AG20443 (cell line): ENCODE measurements around the gene ISLR.

Experiments
- DNase-seq: peaks from one replicate; pipeline ENCODE4 v3.0.0; 2012; ENCODE audit warnings: low spot score, mixed read lengths

Gene ISLR

DNA sequence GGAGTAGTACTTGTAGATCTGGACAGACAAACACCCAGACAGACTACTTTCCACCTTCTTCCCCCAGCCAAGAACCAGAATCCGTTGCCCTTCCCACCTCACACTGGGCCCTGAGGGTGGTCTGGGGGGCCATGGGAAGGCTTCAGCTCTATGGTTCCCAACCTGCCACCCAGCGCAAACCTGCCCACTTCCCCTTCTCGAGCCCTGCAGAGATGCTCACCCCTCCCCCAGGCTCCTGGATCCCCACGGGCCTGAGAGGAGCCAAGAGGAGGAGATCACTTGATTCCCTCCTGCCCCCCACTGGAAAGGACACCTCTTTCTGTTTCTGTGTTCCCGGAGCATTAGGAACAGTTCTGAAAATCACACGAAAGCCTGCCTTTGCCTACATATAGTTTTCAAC is 20.4 kb downstream of the ISLR start:
- no peak for DNase-seq

DNA sequence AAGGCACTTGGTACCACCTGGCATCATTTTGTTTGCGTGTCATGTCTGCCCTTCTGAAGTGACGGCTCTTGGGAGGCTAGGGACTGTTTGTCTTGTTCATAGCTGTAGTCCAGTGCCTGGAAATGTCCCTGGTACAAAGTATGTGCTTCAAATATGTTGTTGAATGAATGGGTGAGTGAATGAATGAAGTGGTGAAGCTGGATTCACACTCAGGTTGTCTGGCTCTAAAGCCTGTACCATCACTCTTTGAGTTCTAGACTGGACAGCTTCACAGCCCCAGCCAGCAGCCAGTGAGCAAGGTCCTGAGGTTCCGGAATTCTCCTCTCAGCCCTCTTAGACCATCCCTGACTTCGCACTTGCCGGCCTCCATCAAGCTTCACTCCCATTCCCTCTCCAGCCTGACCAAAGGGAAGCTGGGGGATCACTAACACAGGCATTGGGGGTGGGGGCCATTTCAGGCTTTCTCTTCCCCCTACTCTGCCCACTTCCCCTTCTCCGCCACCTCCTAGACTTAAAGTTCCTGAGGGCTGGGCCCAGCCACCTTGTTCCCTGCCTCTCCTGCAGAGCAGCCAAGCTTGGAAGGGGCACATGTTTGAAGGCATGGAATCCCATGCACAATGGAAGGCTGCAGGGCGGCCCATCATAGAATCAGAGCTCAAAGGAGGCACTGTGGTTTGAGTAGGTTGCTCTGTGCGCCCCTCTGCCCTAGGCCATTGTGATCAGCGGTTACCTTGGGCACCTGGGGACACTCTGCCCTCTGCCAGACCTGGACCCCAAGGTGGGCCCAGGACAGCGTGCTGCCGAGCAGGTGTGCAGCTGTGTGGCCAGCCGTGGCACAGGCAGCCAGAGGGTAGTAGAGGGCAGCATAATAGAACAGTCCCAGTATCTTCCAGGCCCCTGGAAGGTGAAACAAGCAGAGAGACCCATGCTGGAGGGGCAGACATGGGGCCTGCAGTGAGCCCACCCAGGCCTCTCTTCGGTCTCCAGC is 21.4 kb downstream of the ISLR start:
- DNase-seq, result no peak

DNA sequence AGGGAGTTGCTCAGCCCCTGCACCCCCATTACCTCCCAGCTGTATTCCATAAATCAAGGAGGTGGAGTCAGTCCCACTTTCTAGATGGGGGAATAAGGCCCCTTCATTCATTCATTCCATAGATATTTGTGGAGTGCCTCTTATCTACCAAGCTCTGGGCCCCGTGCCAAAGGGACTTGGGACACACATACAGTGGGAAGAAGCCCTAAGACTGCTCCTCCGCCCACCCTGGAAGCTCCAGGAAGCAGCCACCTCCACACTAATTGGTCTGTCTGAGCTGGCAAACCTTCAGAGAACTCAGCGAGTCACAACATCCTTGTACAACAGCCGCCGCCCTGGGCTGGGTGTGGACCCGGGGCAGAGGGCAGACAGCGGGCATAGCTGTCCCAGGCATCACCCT is 22.7 kb downstream of the ISLR start:
- peak; percentile 87 for DNase-seq

DNA sequence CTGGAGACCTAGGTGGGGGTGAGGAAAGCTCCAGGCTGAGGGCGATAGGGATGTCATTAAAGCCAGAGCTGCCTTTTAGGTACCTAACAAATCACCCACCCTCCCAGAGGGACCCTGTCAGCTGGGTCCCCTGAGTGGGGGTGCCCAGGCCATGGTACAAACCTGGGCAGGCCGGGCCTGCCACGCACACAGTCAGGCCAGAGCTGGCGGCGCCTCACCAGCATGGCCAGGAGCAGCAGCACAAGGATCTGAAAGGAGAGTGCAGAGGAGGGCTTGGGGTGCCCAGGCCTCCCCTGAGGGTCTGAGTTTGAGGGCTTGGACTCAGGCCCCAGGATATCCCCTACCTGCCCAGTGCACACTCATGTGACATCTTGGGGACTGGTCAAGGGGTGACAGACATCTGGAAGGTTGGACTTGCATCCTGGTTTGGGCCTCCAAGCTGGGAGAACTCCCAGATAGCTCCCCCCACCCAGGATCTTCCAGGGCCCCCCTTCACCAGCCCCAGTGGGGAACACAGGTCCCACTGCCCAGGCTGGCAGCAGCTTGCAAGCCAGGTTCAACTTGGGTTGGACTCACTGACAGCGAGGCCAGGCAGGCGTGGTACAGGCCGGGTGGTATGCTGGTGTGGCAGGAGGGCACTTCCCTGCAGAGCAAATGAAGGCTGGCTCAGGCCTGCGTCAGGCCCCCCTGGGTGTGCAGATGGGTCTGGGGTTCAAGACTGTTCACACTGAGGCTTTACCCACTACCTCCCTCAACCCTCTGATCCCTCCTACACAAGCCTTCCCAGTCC is 23.9 kb downstream of the ISLR start:
- DNase-seq, result no peak

DNA sequence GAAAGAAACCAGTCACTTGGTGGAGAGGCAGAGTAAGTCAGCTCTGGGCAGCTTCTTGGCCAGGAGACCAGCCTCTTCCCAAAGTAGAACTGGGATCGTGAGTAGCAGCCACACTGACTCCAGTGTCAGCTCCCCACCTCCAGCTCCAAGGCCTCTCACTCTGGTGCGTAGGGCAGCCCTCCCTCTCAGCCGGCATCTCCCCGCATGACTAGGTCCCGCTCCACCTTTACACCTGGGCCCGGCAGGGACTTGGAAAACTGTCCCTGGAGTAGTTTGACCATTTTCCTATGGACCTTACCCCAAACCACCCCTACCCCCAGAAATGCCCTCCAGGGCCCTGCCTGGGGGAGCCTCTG is 25.8 kb downstream of the ISLR start:
- DNase-seq, result no peak

DNA sequence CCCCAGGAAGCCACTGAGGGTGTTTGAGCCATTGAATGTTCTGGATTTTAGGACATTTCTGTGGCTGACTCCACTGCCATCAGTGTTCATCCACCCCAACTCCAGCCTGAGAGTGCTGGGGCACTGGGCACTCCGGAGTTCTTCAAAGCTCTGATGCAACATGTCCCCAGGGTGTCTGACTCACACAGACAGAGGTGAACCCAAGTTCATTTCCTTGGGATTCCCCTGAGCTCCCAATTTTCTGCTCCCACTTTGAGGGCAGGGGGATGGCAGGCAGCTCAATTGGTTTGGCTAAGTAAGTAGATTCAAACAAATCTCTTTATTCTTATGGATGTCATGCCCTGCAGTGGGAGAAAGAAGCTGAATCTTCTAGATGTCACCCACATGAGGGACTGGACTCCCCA is 26.9 kb downstream of the ISLR start:
- DNase-seq, result peak; percentile 76

DNA sequence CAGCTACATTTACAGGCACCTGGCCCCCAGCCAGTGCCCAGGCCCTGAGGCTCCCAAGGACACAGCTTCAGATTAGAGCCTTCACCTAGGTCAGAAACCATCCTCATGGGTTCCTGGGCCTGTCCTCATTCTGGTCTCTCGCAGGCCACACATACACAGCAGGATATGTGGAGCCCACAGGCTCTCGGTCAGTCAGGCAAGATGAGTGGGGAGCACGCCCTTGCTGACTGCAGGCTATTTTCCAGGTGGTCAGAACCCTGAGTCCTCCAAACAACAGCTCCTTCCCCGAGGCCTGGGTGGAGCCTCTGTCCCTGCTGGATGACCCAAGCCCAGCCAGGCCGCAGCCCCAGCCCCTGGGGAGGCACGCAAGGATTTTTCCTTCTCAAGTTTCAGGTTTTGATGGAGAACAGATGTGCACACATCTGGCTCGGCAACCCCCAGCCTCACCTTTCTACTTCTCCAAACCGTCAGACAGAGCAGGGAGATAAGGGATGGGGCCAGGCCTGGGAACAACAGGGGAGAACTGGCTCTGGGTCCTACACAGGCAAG is 27.4 kb downstream of the ISLR start:
- peak; percentile 45 for DNase-seq

DNA sequence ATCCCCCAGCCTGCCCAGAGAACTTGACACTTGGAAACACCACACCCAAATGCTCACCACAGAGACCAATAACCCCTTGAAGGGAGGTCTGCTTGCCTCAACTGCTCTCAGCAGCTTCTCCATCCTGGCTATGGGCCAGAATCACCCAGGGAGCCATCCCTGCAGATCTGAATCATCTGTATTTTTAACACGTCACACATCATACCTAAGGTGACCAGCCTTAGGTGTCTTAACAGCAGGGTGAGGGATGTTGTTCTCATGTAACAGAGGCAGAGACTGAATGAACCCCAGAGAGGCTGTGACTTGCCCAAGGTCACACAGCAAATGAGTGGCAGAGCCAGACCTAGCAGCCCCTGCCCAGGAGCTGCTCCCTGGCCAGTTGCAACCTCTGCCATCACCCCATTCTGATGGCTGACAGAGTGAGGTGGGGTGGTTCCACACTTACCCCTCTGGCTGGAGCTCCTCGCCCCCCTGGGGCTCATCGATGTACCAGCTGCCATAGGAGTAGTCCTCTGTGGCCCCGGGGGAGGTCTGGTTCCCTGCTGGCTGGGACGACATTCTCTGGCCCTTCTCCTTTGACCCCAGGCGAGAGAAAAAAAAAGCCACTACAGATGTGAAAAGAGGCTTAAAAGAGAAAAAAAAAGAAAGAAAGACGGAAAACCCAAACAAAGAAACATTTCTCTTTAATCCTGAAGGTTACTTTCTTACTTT is 28.4 kb downstream of the ISLR start:
- no peak for DNase-seq

DNA sequence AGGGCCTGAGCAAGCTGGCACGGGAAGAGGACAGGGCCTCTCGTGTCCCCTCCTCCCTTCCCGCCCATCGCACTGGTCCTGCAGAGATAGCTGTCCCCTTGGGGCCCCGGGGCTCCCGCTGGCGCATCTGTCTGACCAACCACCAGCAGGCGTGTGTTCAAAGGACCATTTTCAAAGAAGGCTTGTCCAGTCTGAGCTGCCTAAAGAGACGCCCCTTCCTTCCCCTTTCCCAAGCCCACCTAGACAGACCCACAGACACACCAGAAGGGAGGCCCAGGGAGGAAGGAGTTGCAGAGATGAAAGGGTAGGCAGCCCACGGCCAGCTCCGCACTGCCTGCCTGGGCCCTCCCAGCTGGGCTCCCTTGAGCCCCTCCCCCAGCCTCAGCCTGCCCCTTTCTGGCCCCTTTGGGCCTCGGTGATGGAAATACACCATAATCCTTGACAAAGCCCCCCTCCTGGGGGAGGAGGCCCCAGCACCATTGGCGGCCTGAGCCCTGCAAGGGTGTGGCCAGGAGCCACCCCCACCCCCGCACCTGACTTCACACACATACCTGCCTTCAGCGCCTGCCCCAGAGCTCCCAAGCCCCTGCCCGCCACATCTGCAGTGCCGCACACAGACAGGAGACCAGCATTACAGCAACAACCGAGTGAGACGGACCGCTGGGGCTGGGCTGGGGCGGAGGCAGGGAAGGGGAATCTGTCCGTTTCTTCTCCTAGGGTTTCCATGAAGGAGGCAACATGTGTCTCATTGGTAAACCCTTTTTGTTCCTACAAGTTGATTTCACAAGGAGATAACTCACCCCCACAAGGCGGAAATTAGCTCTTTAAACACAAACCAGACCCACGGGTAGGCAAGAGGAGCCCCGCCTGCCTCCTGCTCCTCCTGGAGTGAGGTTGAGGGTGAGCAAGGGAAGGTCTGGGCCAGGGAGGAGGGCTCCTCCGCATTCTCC is 29.2 kb downstream of the ISLR start, which contains the start of gene STRA6:
STRA6 (minus strand) TSS at position 336 of the 950 bp plus-strand sequence. CDS start 520 bp downstream, outside the sequence.
- DNase-seq, result no peak

DNA sequence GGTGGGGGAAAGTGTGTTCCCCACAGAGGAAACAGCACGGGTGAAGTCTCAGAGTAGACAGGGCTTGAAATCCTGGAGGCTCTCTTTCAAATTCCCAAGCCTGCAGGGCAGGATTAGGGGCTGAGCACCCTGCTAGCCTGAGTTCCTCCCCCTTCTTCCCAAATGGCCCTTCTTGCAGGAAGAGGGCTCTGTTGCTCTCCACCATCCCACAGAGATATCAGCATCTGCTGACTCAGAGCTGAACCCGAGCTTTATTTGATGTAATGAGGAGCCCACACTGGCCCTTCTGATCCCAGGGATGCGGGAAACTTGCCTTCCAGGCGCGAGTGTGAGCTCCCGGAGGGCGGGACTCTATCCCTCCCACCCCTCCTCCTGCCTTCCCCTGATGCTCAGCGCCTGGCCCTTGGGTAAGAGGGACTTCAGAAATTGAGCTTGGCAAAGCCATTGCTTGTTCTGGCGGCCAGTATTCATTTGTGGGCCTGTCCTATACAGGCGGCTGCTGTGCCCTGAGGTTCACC is 30.5 kb downstream of the ISLR start:
- DNase-seq, result no peak

DNA sequence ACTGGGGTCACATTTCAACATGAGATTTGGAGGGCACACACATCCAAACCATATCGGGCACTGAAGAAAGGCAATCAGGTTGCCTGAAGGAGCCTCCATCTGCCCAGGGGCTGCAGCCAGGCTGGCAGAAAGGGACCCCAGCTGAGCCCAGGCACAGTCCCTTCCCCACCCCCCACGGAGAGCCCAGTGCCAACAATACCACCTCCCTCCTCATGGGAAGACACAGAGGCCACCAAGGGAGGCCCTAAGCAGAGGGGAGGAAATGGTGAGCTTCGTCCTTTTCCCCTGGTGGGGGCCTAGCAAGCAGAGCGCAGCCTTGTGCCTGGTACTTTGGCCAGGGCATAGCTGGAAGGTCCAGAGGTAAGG is 32.1 kb downstream of the ISLR start:
- no peak for DNase-seq

DNA sequence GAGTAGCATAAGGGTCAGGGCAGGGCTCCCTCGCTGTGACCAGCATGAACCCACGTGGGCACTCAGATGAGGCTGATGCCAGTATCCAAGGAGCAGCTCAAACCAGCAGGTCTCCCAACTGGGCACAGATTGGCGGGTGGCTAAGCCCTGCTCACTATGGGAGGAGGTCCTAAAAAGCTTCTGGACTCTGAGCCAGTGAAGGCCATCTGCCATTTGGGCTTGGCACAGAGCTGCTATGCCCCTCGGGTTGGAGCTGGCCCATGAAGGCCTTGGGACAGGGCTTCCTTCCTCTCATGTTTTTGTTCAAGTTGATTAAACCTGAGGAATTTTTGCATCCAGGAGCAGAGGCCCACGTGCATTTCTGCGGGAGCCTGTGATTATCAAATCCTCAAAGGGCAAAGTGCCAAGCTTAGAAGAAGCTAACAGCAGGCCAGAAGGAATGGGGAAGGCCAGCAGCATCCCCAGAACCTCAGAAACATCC is 33.3 kb downstream of the ISLR start:
- DNase-seq, result no peak

DNA sequence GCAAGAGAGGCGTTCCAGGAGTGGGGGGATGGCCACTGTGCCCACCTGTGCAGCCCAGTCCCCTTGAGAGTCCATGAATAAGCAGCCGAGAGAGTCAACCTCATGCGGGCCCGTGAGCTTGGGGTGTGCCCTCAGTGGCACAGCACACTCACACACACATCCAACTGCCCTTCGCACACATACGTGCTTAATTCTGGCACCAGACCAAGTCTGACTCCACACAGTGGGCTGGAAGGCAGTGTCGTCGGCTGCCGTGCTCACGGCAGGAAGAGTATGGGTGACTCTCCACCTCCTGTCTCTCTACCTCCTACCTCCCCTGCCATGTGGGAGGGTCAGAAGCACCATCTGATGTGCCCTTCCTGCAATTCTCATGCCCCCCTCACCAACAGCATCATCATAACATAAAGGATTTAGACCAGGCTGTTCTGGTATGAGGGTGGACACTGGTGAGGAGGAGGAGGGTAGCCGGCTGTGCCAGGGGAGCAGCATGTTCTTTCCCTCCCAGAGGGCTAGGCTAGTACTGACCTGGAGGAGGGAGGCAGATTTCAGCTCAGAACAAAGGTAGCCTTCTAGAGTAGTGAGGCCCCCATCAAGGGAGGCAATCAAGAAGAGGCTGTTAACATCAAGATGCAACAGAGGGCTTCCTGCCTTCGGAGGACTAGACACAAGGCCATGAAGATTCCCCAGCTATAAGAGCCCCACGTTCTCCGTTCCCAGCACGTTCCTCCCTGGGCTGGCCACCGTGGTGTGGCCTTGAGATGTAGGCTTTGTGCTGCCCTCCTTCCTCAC is 34.3 kb downstream of the ISLR start:
- DNase-seq, result no peak

DNA sequence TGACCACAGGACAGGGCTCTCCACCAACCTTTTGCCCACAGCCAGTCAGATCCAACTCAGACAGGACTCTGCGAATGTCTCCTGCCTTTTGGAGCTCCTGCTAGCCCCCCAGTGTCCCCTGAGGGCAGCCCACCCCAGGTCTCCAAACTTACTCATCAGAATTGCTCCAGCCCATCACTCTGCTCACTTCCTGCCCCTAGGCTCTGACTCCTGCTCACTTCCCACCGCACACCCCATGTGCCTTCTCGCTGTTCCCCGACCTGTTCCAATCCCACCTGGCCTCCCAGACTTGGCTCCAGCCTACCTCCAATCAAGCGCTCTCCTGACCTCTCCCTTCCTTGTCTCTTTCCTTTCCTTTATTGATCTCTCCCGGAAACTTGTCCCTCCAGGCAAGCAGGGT is 35.0 kb downstream of the ISLR start:
- no peak for DNase-seq

DNA sequence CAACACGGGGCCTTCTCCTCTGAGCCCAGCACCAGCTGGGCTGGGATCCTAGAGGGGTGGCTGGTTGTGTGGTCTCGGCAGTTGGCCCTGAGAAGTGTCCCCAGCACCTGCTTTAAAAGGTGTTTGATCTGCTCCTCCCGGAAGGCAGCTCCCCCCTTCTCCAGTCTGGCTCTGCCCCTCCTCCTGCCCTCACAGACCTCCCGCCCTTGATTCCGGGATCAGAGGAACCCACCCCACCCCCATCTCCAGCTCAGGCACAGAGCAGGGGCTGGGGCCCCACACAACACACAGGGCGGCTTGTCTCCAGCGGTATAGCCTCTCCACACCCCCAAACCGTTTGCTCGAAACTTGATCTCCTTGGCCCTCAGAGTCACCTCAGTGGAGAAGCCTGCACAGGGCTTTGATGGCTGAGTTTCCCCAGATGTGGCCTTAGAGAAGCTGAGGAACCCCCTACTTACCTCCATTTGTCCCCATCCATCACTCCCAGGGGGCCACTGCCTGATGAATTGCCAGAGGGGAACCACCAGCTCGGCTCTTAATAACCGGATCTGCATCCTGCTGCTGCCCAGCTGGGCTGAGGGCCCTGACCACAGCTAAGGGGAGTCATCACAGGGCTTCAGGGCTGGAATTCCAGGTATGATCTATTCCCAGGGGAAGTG is 35.5 kb downstream of the ISLR start:
- peak; percentile 48 for DNase-seq

DNA sequence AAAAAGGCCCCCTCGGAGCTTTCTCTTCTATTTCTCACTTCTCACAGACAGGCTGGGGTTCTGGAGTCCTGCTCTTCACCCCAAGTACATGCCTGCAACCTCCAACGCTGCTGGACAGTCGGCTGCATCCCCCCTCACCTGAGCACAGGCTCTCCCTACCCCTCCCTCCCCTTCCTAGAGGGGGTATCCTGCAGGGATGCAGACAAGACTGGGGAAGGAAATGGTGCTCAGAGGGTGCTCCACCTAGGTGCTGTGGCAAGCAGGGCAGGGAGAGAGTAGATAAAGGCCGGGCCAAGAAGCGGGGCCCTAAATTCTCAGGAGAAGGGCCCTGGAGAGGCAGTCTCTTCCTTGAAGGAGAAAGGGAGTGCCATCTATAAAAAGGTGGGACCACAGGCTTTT is 36.0 kb downstream of the ISLR start:
- no peak for DNase-seq

DNA sequence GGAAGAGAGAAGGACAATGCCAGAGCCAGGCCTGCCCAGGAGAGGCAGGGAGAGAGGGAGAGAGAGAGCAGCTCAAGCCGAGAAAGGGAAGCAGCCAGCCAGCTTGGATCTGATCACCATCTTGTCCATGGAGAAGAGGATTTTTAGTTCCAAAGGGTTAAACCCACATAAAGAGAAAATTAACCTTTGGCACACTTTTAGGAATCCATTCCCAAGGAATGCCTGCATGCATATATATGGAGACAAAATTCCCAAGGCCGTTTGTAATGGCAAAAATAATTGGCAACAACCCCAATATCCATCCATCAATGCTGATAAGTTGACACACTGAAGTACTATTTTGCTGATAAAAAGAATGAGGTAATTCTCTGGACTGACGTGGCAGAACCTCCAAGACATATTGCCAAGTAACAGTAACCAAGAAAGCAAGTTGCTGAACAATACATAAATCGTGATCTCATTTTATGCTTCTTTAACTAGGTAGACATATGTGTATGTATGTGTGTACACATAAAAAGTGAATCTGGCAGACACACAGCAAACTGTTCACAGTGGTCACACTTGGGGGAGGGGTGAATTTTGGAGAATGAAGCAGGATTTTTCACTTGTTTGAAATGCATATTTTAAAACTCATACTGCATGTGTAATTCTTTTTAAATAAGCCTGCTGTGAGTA is 36.6 kb downstream of the ISLR start:
- DNase-seq, result peak; percentile 62

DNA sequence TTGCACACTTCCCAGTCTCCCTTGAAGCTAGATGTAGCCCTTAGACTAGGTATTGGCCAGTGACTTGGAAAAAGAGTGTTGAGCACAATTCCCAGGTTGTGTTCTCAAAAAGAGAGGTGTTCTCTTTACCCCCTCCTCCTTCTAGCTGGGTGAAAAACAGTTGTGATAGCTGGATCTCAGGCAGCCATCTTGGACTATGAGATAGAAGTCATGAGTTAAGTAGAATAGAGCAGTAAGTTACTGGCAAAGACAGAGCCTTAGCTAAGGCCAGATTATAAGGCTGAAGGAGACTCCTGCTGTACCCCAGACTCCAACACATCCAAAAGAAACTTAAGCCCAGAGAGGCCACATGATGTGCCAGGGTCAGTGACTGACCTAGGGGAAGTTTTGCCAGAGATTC is 37.2 kb downstream of the ISLR start:
- no peak for DNase-seq

DNA sequence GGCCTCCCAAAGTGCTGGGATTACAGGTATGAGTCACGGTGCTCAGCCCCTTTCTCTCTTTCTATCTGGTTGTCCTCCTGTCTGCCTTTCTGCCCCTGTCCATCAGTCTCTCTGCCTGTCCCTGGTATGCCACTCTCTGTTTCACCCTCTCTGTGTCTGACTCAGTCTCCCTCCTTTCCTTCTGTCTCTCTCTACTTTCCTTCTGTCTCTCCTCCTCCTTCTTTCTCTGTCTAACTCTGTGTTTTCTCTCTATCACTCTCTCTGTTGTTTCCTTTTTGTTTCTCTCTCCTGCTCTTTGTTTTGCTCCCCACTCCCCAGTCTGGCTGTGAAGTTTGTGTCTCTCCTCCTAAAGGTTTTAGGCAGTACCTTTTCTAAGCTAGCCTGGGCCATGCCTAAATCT is 38.1 kb downstream of the ISLR start:
- no peak for DNase-seq
